Cortex of kidney (tissue), 1 donor: ENCODE measurements around the gene GPR108.
"Not testable (repeated sequence)": the region's sequence is repeated elsewhere in the genome, so short reads cannot be mapped to it uniquely, and the experiment has no call there.

ENCODE experiments used
- DNase-seq: peaks from one replicate; lab custom pipeline; 2025; lab: John Stamatoyannopoulos, UW

GPR108 gene

GRCh38 chr19:6720369-6721137 is 16.8 kb downstream of the GPR108 start, which contains the start of gene C3:
TSS of gene C3 (minus strand) at chr19:6720650. CDS start at chr19:6720589, 61 bp downstream.
- no peak for DNase-seq

GRCh38 chr19:6719992-6720368 is 17.4 kb downstream of the GPR108 start:
- DNase-seq = no peak

GRCh38 chr19:6719540-6719861 is 17.9 kb downstream of the GPR108 start:
- no peak for DNase-seq

- no peak for DNase-seq
These were observed 18.4 kb downstream of the GPR108 start for GRCh38 chr19:6718741-6719539.

GRCh38 chr19:6718111-6718740 is 19.2 kb downstream of the GPR108 start:
- no peak for DNase-seq

GRCh38 chr19:6717441-6717971 is 19.9 kb downstream of the GPR108 start:
- DNase-seq = no peak

- DNase-seq = no peak
These were observed 20.3 kb downstream of the GPR108 start for GRCh38 chr19:6717036-6717435.

GRCh38 chr19:6716610-6716970 is 20.8 kb downstream of the GPR108 start:
- DNase-seq = no peak

- no peak for DNase-seq
These were observed 22.4 kb downstream of the GPR108 start for GRCh38 chr19:6714749-6715555.

- DNase-seq = no peak
These were observed 23.3 kb downstream of the GPR108 start for GRCh38 chr19:6713773-6714692.

- no peak for DNase-seq
These were observed 24.4 kb downstream of the GPR108 start for GRCh38 chr19:6712692-6713670.

GRCh38 chr19:6712231-6712630 is 25.1 kb downstream of the GPR108 start:
- DNase-seq = no peak

GRCh38 chr19:6711605-6712004 is 25.8 kb downstream of the GPR108 start:
- no peak for DNase-seq

- DNase-seq = no peak
These were observed 26.4 kb downstream of the GPR108 start for GRCh38 chr19:6711078-6711361.

- no peak for DNase-seq
These were observed 26.9 kb downstream of the GPR108 start for GRCh38 chr19:6710273-6711077.

GRCh38 chr19:6709549-6709948 is 27.8 kb downstream of the GPR108 start:
- DNase-seq = no peak

GRCh38 chr19:6708913-6709312 is 28.5 kb downstream of the GPR108 start:
- not testable (repeated sequence) for DNase-seq

- no peak for DNase-seq
These were observed 29.0 kb downstream of the GPR108 start for GRCh38 chr19:6708346-6708745.

- no peak for DNase-seq
These were observed 29.7 kb downstream of the GPR108 start for GRCh38 chr19:6707658-6708018.
